Adrenal gland (tissue), 12 donors: ENCODE measurements around the gene ZNF385A. TPM values are rescaled to one million over a fixed set of nuclear protein-coding genes. Genes with fewer than 3 reads are reported as not detected.

Source experiments
- DNase-seq, 7 donors: peaks; one replicate each; pipeline ENCODE4 v3.0.0-alpha.2; 2019 to 2020
- H3K27ac ChIP-seq, 5 donors: fragments of 200-600 bp; sonication (generic) in 4 of 5; 1 replicate in 3 of 5; 2 replicates in 2 of 5; pipeline versions ENCODE4 v1.5.1 to v1.8.0; 2016 to 2020; ENCODE audit warnings: mild to moderate bottlenecking in 1 of 5
- H3K27me3 ChIP-seq: fragments of 200-600 bp; 2 replicates; pipeline ENCODE4 v1.8.0; 2021
- H3K36me3 ChIP-seq, 2 donors: fragments of 200-600 bp; replicated peaks in 1 of 2; 1 replicate in 1 of 2; 2 replicates in 1 of 2; pipeline versions ENCODE4 v1.5.1 to v1.8.0; 2018 to 2022
- H3K4me1 ChIP-seq, 2 donors: fragments of 200-600 bp; replicated peaks in 1 of 2; 1 replicate in 1 of 2; 2 replicates in 1 of 2; pipeline versions ENCODE4 v1.5.1 to v1.8.0; 2018 to 2021
- H3K4me3 ChIP-seq, 4 donors: fragments of 200-600 bp; sonication (generic) in 3 of 4; one replicate each; pipeline ENCODE4 v1.5.1; 2016 to 2018
- H3K9me3 ChIP-seq, 3 donors: fragments of 200-600 bp; sonication (generic) in 1 of 3; replicated peaks in 1 of 3; 1 replicate in 2 of 3; 2 replicates in 1 of 3; pipeline versions ENCODE4 v1.5.1 to v1.8.0; 2016 to 2021
- CTCF ChIP-seq, 6 experiments: fragments of 450-650 bp in 4 of 6; fragments of 200-600 bp in 2 of 6; sonication (generic) in 1 of 6; IDR thresholded peaks; 1 replicate in 5 of 6; 2 replicates in 1 of 6; pipeline versions ENCODE4 v1.5.1 to v1.8.0; 2016 to 2021; ENCODE audit warnings: antibody characterized with exemption in 6 of 6, mild to moderate bottlenecking in 2 of 6, moderate library complexity in 1 of 6
- POLR2A ChIP-seq, 2 donors: fragments of 450-650 bp; IDR thresholded peaks; one replicate each; pipeline ENCODE4 v1.6.1; 2017; ENCODE audit warnings: antibody characterized with exemption in 2 of 2, mild to moderate bottlenecking in 2 of 2, moderate library complexity in 1 of 2
- WGBS, 4 donors: extraction: QIAGEN DNeasy Blood & Tissue Kit in 2 of 4; methylation state at CpG; one replicate each; pipeline versions ENCODE4 v1.1.5 to v1.1.7; 2013 to 2017; 5-methylcytosine and 5-hydroxymethylcytosine counted together
- intact Hi-C, 2 donors: fragments of 100-400 bp; cut with DNase I; formaldehyde crosslinking; loops; one replicate each; pipeline versions ENCODE4 v1.14.1 to v1.15.0; 2022 to 2023
- microRNA counts, 2 donors: library from miRNA; unstranded; fragments of <30 nt; microRNA quantifications; one replicate each; lab custom pipeline; 2016
- microRNA-seq, 3 donors: library from miRNA; unstranded; fragments of <30 nt; microRNA quantifications; one replicate each; pipeline ENCODE4, GENCODE V29; 2017 to 2020
- polyA plus RNA-seq, 3 donors: library from polyadenylated mRNA; stranded (reverse); fragments of 200-250 nt in 2 of 3; fragments of 350-450 nt in 1 of 3; fragmentation: Illumina TruSeq in 1 of 3; extraction: RNeasy Lipid Tissue Mini Kit (QIAGEN cat#74804) in 1 of 3; gene quantifications; one replicate each; pipeline ENCODE4 v1.2.3, GENCODE V29; 2013 to 2014
- small RNA-seq, 2 donors: library from RNA; depleted of rRNA; stranded (forward); fragments of <200 nt; gene quantifications; one replicate each; pipeline ENCODE3, GENCODE V24; 2016
- total RNA-seq, 9 donors: library from RNA; depleted of rRNA in 4 of 9; stranded (reverse); fragments of >200 nt in 4 of 9; fragments of 120-200 nt in 1 of 9; fragmentation: NEBNext Ultra II Directional in 1 of 9; extraction: Animal tissue kit (Norgen Biotek cat#: 25700) in 1 of 9; gene quantifications; one replicate each; pipeline versions ENCODE4 v1.1.0 to v1.2.4, GENCODE V29; 2013 to 2023
- donor health status: healthy with polysubstance abuse.
- donor health status: Bipolar disorder and iron deficiency.
- donor health status: DM: yes; HTN: yes; CAD: no.
- donor health status: DM: no; HTN: no; CAD: no.
- donor health status: DM: no; HTN: no; CAD: no.
- donor health status: DM: yes; HTN: yes; CAD: no.

The ZNF385A gene
- total and polyA plus RNA-seq, 12 donors, result 0.94 to 38.2 (median 13.1) TPM

- no peaks in the 10 kb centered on the region for H3K36me3 ChIP-seq
- H3K27me3 ChIP-seq, result no peaks in the 10 kb centered on the region
- no peaks in the 10 kb centered on the region for H3K9me3 ChIP-seq
- peak; percentile 94 to 99 (median 98) for DNase-seq
- H3K4me3 ChIP-seq, result peak within 1 kb of the TSS; percentile 12 to 70 (median 64)
- peaks cover 0 to 41% of the 10 kb centered on the region in 2 donors for H3K4me1 ChIP-seq
- intact Hi-C loops, result no loop called here
- peak within 1 kb of the TSS; percentile 45 to 91 (median 79) for H3K27ac ChIP-seq
- TF ChIP-seq CTCF (IDR thresholded peaks at IDR 0.05) (peak; percentile 55 to 74 (median 68)), POLR2A (IDR thresholded peaks at IDR 0.05) (peak; percentile 67 to 83)
- 1 to 2% (median 2%) methylated on average over 31 to 34 of the region's 34 CpGs for WGBS, 4 donors
Measured at GRCh38 chr12:54324617-54325441, 59.7 kb downstream of the ZNF385A start, which contains the start of gene COPZ1. Gene COPZ1 (plus strand): TSS chr12:54325131. CDS start chr12:54325164, 33 bp downstream.

GRCh38 chr12:54321363-54321762 is 63.2 kb downstream of the ZNF385A start:
- Histone ChIP-seq H3K27ac (no peak overlapping the region), H3K9me3 (no peaks in the 10 kb centered on the region), H3K4me3 (no peak overlapping the region), H3K36me3 (no peaks in the 10 kb centered on the region), H3K4me1 (peaks cover 0 to 9% of the 10 kb centered on the region in 2 donors), H3K27me3 (no peaks in the 10 kb centered on the region)
- 77 to 95% (median 84%) methylated on average over 5 of the region's 5 CpGs for WGBS, 4 donors
- intact Hi-C loops, result no loop called here
- TF ChIP-seq CTCF (IDR thresholded peaks at IDR 0.05) (no peak), POLR2A (IDR thresholded peaks at IDR 0.05) (no peak)
- DNase-seq, result no peak

MicroRNA genes within 50 kb of the gene (microRNA counts, 767-probe panel; counts per million panel counts)
- 5,718 to 6,692 counts per million in 2 donors for microRNA hsa-miR-148b-3p (lab: Ali Mortazavi, UCI)

Small RNA genes lying within 50 kb of the gene (microRNA-seq; reads per million reads assigned to microRNA genes)
- gene MIR148B, result 181 to 261 (median 256) reads per million in 3 donors

Small RNA genes lying within 50 kb of the gene (small RNA-seq; reads per million reads assigned to genes)
- gene MIR148B (87.7 to 134 reads per million in 2 donors), gene RN7SL744P (0 reads per million in 2 donors)

Other genes with a start within 250 kb of the ZNF385A start
- gene SMUG1, start 195.7 kb downstream of the ZNF385A start, total RNA-seq, result 10 to 100 TPM; 29.9 to 52.4 (median 38.8) TPM
- gene SMUG1, start 195.7 kb downstream of the ZNF385A start, polyA plus RNA-seq, result 10 to 100 TPM; 28.1 to 60.0 (median 58.1) TPM
- 10 to 100 TPM; 39.4 to 88.4 (median 59.9) TPM for gene CBX5, start 104.6 kb downstream of the ZNF385A start, total RNA-seq
- gene CBX5, start 104.6 kb downstream of the ZNF385A start, polyA plus RNA-seq, result 10 to 100 TPM in 2 of 3 donors, 1 to 10 TPM in 1; 8.2 to 44.3 (median 10.9) TPM
- gene HNRNPA1, start 104.0 kb downstream of the ZNF385A start, total RNA-seq, result 1,000 to 10,000 TPM in 1 of 9 donors, 100 to 1,000 TPM in 8; 257 to 1,053 (median 429) TPM
- 1,000 to 10,000 TPM in 1 of 3 donors, 100 to 1,000 TPM in 2; 901 to 1,171 (median 983) TPM for gene HNRNPA1, start 104.0 kb downstream of the ZNF385A start, polyA plus RNA-seq
- 1 to 10 TPM in 1 of 9 donors, under 1 TPM in 2, not detected in 6; 0.47 to 3.8 (median 0.72) TPM for gene NFE2, start 83.7 kb downstream of the ZNF385A start, total RNA-seq
- gene NFE2, start 83.7 kb downstream of the ZNF385A start, polyA plus RNA-seq, result under 1 TPM; 0.13 to 0.80 (median 0.34) TPM
- gene COPZ1, start 59.6 kb downstream of the ZNF385A start, total RNA-seq, result 100 to 1,000 TPM in 8 of 9 donors, 10 to 100 TPM in 1; 95.2 to 183 (median 152) TPM
- 100 to 1,000 TPM in 1 of 3 donors, 10 to 100 TPM in 2; 54.7 to 252 (median 80.9) TPM for gene COPZ1, start 59.6 kb downstream of the ZNF385A start, polyA plus RNA-seq
- 1 to 10 TPM in 5 of 9 donors, under 1 TPM in 3, not detected in 1; 0.18 to 6.8 (median 1.3) TPM for gene GPR84, start 20.2 kb downstream of the ZNF385A start, total RNA-seq
- 1 to 10 TPM in 1 of 3 donors, under 1 TPM in 2; 0.56 to 1.3 (median 0.93) TPM for gene GPR84, start 20.2 kb downstream of the ZNF385A start, polyA plus RNA-seq
- gene ITGA5, start 34.5 kb upstream of the ZNF385A start, total RNA-seq, result 100 to 1,000 TPM in 3 of 9 donors, 10 to 100 TPM in 6; 15.7 to 141 (median 75.4) TPM
- gene ITGA5, start 34.5 kb upstream of the ZNF385A start, polyA plus RNA-seq, result 100 to 1,000 TPM in 1 of 3 donors, 10 to 100 TPM in 2; 52.2 to 118 (median 56.7) TPM
- gene GTSF1, start 88.9 kb upstream of the ZNF385A start, total RNA-seq, result under 1 TPM in 4 of 9 donors, not detected in 5; 0.28 to 0.90 (median 0.55) TPM
- 1 to 10 TPM in 1 of 3 donors, under 1 TPM in 1, not detected in 1; 0.37 to 2.2 TPM for gene GTSF1, start 88.9 kb upstream of the ZNF385A start, polyA plus RNA-seq
- 10 to 100 TPM in 8 of 9 donors, 1 to 10 TPM in 1; 3.8 to 61.4 (median 28.3) TPM for gene NCKAP1L, start 113.0 kb upstream of the ZNF385A start, total RNA-seq
- 10 to 100 TPM in 1 of 3 donors, 1 to 10 TPM in 2; 5.2 to 11.8 (median 6.8) TPM for gene NCKAP1L, start 113.0 kb upstream of the ZNF385A start, polyA plus RNA-seq
- 1 to 10 TPM in 7 of 9 donors, under 1 TPM in 2; 0.72 to 9.2 (median 4.9) TPM for gene PDE1B, start 164.9 kb upstream of the ZNF385A start, total RNA-seq
- 1 to 10 TPM; 3.6 to 9.8 (median 9.4) TPM for gene PDE1B, start 164.9 kb upstream of the ZNF385A start, polyA plus RNA-seq
- 10 to 100 TPM in 1 of 9 donors, 1 to 10 TPM in 3, under 1 TPM in 4, not detected in 1; 0.14 to 10.7 (median 1.1) TPM for gene PPP1R1A, start 203.9 kb upstream of the ZNF385A start, total RNA-seq
- 10 to 100 TPM in 1 of 3 donors, 1 to 10 TPM in 1, under 1 TPM in 1; 0.75 to 32.5 (median 1.6) TPM for gene PPP1R1A, start 203.9 kb upstream of the ZNF385A start, polyA plus RNA-seq